ENCODE results near the gene ETFA. TPM values are rescaled to one million over a fixed set of nuclear protein-coding genes. Genes with fewer than 3 reads are reported as not detected.

Gene ETFA
- total RNA-seq, 3 donors from 2014 or later (not counting 1 experiment from before 2014, with no cell fraction given): 71.9 to 93.1 (median 79.8) TPM

DNA sequence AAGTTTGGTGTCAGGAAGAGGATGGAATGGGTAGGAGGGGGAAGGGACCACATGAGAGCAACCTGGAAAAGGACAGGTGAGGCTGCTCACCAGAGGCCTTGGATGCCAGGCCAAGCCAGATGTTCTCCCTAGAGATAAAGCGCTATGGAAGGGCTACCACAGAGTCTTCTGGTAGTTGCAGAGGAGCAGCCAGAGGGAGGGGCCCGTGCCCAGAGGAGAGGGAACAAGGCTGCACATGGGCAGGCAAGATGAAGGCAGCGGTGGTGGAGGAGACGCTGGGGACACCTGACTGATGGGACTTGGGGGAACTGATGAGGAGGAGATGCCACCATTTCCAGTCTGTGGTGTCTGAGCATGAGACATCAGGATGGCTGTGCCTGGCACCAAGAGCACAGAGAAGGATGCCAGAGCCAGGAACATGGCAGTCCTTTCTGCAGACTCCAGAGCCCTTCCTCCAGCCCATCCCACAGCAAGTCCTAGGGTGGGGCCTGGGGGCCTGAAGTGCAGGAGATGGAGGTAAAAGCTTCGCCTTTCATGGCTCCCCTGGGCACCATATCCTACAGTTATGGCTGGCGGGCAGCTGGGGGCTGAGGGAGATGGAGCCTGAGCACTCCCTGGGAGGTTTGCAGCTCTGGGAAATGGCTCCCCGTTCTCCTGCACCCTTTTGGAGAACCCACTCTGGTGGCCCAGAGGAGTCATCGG, 103.0 kb downstream of the ETFA start:
- Histone ChIP-seq H3K4me1 (ENCODE audit: control insufficient read depth, insufficient read depth, low read length) (no peaks in the 10 kb centered on the region), H3K27ac (ENCODE audit: low read length) (no peak overlapping the region), H3K36me3 (ENCODE audit: control insufficient read depth, insufficient read depth, low read length) (peaks cover 30% of the 10 kb centered on the region), H3K27me3 (ENCODE audit: control insufficient read depth, insufficient read depth, low read length) (no peaks in the 10 kb centered on the region), H3K9me3 (ENCODE audit: control insufficient read depth, insufficient read depth, low read length) (no peaks in the 10 kb centered on the region), H3K4me3 (ENCODE audit: low read length) (no peak overlapping the region)
- no peaks in the 10 kb centered on the region for H3K9me3 Mint-ChIP-seq
- no peaks in the 10 kb centered on the region for H3K4me1 Mint-ChIP-seq
- no peaks in the 10 kb centered on the region for H3K36me3 Mint-ChIP-seq
- intact Hi-C loops (cut with micrococcal nuclease): no loop called here
- 96% methylated on average over 8 of the region's 8 CpGs for WGBS (ENCODE audit: insufficient coverage)
- H3K4me3 Mint-ChIP-seq: no peak overlapping the region
- DNase-seq (no peak), ATAC-seq (no peak)
- H3K27me3 Mint-ChIP-seq (ENCODE audit: low read depth in 2 of 2): no peaks in the 10 kb centered on the region
- TF ChIP-seq, protein P1, sequence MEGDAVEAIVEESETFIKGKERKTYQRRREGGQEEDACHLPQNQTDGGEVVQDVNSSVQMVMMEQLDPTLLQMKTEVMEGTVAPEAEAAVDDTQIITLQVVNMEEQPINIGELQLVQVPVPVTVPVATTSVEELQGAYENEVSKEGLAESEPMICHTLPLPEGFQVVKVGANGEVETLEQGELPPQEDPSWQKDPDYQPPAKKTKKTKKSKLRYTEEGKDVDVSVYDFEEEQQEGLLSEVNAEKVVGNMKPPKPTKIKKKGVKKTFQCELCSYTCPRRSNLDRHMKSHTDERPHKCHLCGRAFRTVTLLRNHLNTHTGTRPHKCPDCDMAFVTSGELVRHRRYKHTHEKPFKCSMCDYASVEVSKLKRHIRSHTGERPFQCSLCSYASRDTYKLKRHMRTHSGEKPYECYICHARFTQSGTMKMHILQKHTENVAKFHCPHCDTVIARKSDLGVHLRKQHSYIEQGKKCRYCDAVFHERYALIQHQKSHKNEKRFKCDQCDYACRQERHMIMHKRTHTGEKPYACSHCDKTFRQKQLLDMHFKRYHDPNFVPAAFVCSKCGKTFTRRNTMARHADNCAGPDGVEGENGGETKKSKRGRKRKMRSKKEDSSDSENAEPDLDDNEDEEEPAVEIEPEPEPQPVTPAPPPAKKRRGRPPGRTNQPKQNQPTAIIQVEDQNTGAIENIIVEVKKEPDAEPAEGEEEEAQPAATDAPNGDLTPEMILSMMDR (IDR thresholded peaks at IDR 0.05): no peak
- peak overlapping the region in 1 of 2 donors; percentile 35 for H3K27ac Mint-ChIP-seq

DNA sequence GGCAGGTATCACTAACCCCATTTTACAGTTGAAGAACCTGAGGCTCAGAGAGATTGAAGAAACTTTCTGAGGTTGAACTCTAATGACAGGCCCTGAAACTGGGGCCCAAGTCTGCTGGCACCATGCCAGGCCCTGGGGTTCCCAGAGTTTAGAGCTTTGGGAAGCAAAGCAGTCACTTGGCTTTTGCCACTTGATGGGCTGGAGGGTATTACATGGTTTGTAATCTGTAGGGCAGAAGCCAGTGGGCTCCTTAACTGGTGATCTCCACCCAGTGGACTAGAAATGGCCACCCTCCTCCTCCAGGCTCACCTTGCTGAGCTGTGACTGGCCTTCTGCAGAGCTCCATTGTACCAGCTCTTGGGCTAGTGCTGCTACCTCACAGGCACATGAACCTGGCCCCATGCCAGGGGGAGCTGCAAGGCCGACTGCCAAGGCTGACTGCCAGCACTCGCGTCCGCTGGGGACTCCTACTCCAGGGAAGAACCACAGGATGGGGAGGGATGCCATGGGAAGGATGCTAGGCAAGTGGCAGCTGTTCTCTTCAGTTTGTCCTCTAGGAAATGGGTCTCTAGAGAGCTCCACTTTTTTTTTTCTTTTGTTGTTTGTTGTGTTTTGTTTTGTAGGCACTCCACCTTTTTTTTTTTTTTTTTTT, 104.8 kb downstream of the ETFA start:
- no peaks in the 10 kb centered on the region for H3K36me3 Mint-ChIP-seq
- DNase-seq (no peak), ATAC-seq (no peak)
- TF ChIP-seq, protein P1 (IDR thresholded peaks at IDR 0.05): no peak
- no peaks in the 10 kb centered on the region for H3K9me3 ChIP-seq (ENCODE audit: control insufficient read depth, insufficient read depth, low read length)
- no peaks in the 10 kb centered on the region for H3K4me1 Mint-ChIP-seq
- peaks cover 16% of the 10 kb centered on the region for H3K36me3 ChIP-seq (ENCODE audit: control insufficient read depth, insufficient read depth, low read length)
- no peak overlapping the region for H3K4me3 Mint-ChIP-seq
- H3K4me1 ChIP-seq (ENCODE audit: control insufficient read depth, insufficient read depth, low read length): no peaks in the 10 kb centered on the region
- no peaks in the 10 kb centered on the region for H3K27me3 ChIP-seq (ENCODE audit: control insufficient read depth, insufficient read depth, low read length)
- H3K27ac Mint-ChIP-seq: no peak overlapping the region
- WGBS (ENCODE audit: insufficient coverage): 94% methylated on average over 4 of the region's 4 CpGs
- no peaks in the 10 kb centered on the region for H3K9me3 Mint-ChIP-seq
- no peaks in the 10 kb centered on the region for H3K27me3 Mint-ChIP-seq (ENCODE audit: low read depth in 2 of 2)
- intact Hi-C loops (cut with micrococcal nuclease): no loop called here
- H3K27ac ChIP-seq (ENCODE audit: low read length): no peak overlapping the region
- no peak overlapping the region for H3K4me3 ChIP-seq (ENCODE audit: low read length)

DNA sequence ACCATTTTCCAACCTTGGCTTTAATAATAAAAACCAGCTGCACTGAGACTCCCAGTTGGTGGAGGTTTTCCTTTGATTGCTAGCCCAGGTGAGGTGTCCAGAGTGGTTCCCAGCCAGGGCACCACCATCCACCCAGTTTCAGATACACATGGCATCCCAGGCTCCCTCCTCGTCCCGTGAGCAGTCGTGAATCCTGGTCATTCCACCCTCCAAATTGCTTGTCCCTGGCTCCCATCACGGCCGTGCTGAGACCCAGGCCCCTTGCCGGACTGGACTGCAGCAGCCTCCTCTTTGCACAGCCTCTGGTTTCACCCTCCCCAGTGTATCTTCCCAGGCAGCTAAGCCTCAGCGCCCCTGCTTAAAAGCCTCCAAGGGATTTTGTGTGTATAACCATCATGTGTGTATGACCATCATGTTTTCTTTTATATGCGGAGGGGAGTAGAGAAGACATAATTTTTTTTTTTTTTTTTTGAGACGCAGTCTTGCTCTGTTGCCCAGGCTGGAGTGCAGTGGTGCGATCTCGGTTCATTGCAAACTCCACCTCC, 106.3 kb downstream of the ETFA start:
- Histone ChIP-seq H3K4me3 (ENCODE audit: low read length) (no peak overlapping the region), H3K4me1 (ENCODE audit: control insufficient read depth, insufficient read depth, low read length) (no peaks in the 10 kb centered on the region), H3K9me3 (ENCODE audit: control insufficient read depth, insufficient read depth, low read length) (no peaks in the 10 kb centered on the region), H3K36me3 (ENCODE audit: control insufficient read depth, insufficient read depth, low read length) (peaks cover 10% of the 10 kb centered on the region), H3K27me3 (ENCODE audit: control insufficient read depth, insufficient read depth, low read length) (no peaks in the 10 kb centered on the region), H3K27ac (ENCODE audit: low read length) (no peak overlapping the region)
- no peaks in the 10 kb centered on the region for H3K36me3 Mint-ChIP-seq
- TF ChIP-seq, protein P1 (IDR thresholded peaks at IDR 0.05): no peak
- no peaks in the 10 kb centered on the region for H3K9me3 Mint-ChIP-seq
- WGBS (ENCODE audit: insufficient coverage): over 99% methylated on average over 10 of the region's 11 CpGs
- H3K4me1 Mint-ChIP-seq: no peaks in the 10 kb centered on the region
- H3K27ac Mint-ChIP-seq: peak overlapping the region in 1 of 2 donors; percentile 27
- H3K4me3 Mint-ChIP-seq: no peak overlapping the region
- no peaks in the 10 kb centered on the region for H3K27me3 Mint-ChIP-seq (ENCODE audit: low read depth in 2 of 2)
- DNase-seq: no peak
- intact Hi-C loops (cut with micrococcal nuclease): no loop called here
- no peak for ATAC-seq
